NOMO-1 treated with dmso at 0.1 percent for 144 hours (cell line): Measurements from ENCODE around the gene DAAM2.

Source experiments
- DNase-seq: peaks from one replicate; lab custom pipeline; 2025; ENCODE audit not compliant: unreplicated experiment; lab: John Stamatoyannopoulos, UW

Gene DAAM2

DNA sequence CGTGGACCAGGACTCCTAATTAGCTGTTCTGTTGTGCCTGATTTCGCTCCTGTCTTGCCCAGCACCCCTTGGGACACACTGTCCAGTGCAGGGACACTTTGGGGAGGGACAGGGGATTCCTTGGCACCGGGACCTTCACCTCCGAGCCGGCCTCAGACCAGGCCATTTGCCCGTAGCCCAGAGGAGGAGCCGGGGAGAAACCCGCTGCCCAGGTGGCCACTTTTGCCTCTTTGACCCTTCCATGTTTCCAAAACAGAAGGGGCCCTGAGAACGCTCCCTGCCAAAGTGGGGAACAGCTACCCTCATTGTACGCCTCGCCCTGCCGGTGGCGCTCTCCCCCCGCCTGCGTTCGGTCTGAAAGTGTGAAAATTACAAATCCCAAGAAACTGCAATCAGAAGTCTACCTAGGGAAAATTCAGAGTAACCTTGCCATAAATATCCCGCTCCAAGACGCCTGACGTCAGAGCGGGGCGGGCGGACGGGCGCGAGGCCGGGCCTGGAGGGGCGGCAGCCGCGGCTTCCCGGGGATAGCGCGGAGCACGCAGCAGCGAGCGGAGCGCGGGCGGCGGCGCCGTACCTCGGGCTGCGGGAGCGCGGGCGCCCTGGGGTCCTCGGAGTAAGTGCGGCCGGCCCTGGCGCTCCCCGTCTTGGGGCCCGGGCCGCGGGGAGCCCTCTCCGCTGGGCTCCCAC is at the start of gene DAAM2:
DAAM2 (plus strand) TSS at position 527 of the 690 bp plus-strand sequence. CDS start 63,927 bp downstream, outside the sequence.
- no peak for DNase-seq

DNA sequence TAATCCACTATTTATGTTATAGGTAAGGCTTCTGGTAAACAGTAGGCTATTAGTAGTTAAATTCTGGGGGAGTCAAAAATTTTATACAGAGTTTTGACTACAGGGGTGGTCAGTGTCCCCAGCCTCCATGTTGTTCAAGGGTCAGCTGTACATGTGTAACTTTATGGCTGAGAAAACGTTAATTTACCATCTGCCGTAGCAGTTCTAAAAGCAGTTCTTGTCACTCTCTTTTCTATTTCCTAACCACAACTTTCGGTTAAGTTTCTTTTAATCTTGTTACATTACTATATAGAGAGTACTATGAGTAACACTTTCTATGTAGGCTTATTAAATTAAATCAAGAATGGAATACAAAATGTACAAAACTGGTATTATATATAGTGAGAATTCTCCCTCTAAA is 45.4 kb upstream of the DAAM2 start:
- no peak for DNase-seq

DNA sequence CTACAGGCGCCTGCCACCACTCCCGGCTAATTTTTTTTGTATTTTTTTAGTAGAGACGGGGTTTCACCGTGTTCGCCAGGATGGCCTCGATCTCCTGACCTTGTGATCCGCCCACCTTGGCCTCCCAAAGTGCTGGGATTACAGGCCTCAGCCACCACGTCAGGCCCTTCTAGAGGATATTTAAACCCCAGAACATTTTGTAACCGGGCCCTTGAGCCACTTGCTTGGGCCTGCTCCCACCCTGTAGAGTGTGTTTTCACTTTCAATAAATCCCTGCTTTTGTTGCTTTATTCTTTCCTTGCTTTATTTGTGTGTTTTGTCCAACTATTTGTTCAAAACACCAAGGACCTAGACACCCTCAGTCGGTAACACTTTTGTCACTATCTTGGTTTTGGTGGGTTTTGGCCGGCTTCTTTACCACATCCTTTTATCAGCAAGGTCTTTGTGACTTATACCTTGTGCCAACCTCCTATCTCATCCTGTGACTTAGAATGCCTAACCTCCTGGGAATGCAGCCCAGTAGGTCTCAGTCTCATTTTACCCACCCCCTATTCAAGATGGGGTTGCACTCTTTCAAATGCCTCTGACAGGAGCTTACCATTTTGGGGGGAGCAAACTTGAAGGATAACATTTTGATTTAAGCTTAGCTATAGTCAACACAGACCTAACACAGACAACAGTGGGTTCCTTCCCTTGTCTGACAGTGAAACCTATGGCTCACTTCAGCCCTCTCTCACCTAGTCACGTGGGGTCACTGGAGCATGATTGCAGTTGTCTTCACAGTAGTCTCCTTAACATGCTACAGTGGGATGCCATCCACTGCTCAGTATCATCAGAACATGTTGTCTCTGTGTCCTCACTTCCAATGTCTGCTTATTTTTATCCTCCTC is 39.1 kb upstream of the DAAM2 start:
- DNase-seq, result no peak

DNA sequence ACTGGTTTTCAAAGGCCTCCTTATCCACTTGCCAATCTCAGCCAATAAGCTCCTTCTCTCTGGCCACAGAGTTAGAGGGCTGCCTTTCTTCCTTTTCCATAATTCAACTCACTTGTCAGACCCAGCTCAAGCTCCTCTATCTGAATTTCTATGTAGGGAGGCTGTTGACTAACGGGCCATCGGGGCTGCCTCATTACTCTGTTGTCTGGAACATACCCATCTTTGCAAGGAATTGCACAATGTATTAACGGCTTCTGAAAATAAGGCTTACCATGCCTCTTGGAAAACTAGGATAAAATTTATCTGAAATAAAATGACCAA is 38.5 kb upstream of the DAAM2 start:
- no peak for DNase-seq

DNA sequence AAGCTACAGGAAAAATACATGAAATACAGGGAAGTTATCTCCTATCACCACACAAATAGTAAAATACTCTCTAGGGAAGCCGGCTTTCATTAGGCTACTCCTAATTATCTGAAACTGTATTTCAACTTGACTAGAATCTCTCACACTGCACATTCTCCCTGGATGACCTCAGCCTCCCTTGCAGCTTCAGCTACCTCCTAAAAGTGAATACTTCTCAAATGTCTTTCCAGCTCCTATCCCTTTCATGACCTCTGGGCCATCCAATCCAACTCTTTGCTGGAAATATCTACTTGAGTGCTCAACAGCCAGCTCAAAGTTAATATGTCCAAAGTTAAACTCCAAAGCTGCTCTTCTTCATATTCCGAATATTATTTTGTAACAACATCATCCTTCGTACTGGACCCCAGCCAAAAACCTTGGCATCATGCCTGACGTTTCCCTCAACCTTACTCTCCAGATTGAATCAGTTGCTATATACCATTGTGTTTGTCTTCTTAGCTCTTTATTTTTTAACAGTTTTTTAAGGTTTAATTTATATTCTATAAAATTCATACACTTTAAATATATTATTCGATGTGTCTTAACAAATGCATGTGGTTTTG is 37.6 kb upstream of the DAAM2 start:
- DNase-seq, result no peak

DNA sequence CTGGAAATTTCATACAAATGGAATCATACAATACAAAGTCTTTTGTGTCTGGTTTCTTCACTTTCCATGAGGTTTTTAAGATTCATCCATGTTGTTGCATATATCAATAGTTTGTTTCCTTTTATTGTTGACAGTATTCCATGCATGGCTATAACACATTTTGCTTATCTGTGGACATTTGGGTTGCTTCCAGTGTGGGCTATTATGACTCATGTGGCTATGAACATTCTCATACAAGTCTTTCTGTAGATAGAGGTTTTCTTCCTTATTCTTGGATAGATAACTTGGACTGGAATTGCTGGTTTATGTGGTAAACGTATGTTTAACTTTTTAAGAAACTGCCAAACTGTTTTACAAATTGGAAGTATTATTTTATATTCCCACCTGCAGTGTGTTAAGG is 36.9 kb upstream of the DAAM2 start:
- no peak for DNase-seq

DNA sequence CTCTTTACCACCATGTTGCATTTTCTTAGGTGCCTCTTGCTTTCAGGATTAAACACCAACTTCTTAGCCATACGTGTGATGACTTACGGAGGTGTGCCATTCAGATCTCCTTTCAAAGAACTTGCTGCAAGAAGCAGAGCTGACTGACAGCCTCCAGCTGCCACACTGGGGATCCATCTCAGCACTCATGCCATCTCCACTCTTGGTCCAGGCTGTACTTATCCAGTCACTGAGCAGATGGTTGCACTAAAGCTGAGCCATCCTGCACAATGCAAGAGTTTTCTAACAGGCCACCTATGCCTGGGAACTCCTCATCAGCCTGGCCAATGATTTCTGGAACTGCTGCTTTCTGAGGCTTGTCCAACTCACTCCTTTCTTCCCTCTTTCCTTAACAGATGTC is 35.6 kb upstream of the DAAM2 start:
- DNase-seq, result no peak

DNA sequence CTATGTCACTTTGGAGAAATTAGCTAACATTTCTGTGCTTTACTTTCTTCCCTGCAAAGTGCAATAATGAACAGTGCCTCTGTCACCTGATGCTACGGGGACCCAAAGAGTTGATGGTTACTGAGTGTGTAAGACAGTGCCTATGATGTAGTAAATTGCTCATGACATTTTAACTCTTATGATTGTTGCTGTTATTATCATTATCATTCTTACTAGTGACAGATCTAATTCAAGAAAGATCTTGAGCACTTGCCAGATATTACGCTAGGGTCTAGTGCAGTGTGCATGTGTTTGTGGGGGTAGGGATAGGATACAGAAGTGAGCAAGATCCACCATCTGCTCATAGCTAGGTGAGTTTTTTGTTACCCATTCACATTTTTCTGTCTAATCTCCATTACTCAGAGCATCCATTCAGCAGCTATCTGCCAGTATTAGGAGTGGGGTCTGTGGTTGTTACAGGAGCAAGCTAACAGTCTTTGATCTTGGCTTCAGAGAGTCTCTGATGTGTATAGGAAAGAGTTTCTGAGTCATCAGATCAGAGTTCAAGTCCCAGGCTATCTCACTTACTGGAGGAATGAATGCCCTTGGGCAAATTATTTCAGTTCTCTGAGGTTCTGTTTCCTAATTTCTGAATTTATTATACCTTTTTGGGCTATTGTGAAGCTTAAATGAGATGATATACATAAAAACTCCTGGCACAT is 33.1 kb upstream of the DAAM2 start:
- DNase-seq, result no peak

DNA sequence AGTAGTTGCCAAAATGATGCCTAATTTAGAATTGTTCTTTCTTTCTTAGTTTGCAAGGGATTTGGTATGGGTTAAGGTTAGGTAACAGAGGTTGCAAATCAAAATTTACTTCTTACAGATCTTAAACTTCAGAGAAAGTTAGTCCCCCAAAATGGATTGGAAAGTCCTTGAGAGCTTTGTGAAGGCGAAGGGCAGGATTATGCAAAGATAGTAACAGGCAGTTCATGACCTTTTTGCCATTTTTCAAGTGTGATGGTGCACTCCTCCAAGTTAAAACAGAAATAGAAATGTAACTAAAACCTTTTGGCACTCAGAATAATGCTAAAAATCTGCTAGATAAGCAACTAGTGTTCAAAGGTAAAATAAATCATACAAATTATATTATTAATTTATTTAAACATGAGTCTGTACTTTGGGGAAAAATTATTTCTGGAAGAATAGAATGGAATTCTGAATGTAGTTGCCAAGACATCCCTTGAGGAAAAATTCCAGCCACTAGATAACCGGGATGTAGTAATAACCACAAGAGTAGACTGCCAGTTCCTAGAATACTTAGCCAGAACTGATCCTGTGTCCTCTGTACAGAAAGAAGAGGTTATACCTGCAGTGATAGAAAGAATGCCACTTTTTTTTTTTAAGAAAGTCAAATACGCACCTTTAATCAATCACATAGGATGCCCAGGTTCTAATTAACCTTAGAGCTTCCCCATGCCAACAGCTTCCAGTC is 31.8 kb upstream of the DAAM2 start:
- DNase-seq, result no peak

DNA sequence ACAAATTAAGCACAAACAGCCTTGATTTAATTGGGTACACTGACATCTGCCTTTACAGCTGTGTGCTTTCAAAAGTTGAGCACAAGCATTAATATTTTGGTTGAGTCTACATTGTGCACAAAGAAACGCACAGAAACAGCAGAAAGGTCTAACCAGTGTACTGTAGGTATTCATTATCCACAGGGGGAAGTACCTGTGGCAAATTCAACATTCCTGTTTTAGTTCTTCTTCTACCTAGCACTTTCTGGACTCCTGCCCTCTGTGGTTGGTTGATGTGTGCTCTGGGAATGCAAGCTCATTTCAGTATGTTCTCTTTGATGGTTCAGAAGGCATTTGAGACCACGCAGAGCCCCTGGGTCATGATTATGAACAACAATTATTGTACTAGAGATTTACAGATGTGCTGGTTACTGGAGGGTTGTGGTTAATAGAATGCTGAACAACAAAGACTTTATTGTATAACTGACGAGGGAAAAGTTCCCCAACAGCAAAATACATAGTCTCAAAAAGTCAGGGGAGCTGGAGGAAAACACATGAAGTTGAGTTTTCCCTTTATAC is 26.6 kb upstream of the DAAM2 start:
- no peak for DNase-seq

DNA sequence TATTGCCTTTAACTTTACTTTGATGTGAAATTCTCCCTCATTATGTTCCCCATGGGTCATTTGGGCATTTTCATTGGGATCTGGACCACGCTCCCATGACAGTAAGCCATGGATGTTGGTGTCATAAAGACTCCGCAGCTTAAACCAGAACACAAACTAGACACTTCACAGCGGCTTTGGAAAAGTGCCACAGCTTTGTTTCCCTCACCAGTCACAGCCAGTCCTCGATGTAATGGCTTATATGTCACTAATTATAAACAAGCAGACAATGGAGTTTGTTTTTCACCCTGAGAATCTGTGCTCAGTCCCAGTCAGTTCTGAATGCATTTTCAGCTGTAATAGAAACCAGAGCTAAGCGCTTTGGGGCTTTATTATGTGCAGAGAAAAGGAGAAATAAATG is 23.2 kb upstream of the DAAM2 start:
- DNase-seq, result no peak

DNA sequence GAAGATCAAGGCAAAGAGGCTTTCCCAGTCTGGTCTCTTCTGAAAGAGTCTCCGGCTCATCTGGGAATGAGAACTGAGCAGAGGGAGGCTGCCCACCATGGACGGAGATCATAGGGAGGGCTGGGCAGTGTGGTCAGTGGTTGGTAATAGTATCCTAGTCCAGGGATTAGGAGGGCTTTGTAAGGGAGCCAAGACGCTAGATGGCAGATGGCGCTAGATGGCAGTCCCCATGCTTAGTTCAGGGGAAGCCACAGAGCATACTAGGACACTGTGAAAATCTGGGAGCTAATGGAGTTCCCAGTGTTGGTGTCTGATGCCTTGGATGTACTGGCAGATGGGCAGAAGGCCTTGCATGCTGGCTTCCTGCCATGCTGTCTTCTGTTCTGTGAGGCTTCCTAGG is 21.7 kb upstream of the DAAM2 start:
- no peak for DNase-seq

DNA sequence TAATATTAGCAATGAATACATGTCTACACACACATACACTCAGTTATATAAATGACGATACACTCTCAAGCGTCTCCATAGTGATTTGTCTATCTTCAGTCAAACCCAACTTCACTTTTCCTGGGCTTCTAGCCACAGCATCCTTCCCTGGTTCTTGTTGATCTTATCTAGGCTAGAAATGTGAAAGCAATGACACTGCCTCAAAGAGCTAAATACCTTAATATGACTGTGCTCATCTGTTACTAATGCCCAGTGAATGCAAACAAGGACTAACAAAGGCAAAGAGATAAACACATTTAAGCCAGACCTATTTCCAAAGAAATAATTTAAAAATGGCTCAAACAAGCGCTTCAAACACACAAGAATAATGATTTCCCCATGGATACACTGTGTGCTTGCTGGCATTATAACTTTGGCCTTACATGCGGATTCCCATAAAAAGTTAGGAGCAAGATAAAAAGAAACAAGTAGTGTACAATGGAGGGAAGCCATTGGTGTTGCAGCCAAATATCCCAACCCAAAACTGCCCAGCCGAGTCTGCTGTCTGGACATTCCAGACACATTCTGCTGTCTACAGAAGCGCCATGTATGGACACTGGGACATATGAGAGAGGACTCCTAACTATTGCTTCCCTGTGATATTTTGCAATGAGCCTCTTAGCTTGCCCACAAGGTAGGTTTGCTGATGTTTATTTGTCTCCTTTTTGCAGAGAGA is 19.5 kb upstream of the DAAM2 start:
- no peak for DNase-seq

DNA sequence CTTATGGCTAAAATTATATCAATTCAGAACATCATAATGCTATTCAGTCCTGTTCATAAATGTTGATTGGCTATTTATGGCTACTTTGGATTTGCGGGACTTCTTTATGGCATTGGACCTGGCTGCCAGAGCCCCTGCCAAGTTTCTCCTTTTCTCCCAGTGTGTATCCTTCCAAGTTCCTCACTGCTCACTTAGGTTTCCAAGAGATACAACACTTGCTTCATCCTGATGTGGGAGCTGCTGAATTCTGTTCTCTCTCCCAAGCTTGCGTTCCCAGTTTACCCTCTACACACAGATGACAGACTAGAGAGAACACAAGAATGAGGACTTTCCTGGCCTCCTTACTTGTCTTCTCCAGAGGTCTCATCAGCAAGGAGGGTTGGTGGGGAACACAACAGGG is 18.4 kb upstream of the DAAM2 start:
- no peak for DNase-seq

DNA sequence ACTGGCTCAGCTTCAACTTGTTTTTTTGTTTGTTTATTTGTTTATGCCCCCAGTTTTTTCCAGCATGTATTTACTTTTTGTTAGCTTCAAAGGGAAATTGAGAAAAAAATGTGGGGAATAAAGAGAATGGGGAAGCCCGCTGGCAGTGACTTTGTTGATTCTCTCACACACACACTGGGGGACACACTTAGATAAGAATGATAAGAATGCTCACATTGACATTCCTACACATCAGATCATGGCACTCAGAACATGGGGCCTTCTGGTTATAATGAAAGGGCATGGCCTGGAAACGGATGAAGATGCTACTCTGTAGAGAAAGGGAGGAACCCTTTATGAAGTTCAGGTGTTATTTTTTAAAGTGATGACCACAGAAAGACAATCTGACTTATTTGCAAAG is 15.6 kb upstream of the DAAM2 start:
- DNase-seq, result no peak

DNA sequence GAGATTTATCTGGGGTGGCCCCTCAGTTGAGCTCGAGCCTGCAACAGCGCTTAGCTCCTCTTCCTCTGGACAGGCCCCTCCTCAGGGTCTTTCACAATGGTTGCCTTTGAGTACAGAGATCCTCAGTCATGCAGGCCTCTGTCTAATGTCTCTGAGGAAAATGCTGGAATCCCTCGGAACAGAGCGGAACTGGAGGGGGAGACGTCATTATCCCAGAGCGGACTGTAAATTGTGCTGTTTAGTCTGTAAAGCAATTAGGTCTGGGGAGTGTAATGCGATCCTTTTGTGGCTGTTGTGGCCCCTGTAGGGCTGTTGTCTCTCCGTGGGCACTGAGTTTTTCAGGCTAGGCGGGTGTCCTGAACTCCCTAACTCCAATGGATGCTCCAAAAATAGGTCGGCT is 15.0 kb upstream of the DAAM2 start:
- DNase-seq, result no peak

DNA sequence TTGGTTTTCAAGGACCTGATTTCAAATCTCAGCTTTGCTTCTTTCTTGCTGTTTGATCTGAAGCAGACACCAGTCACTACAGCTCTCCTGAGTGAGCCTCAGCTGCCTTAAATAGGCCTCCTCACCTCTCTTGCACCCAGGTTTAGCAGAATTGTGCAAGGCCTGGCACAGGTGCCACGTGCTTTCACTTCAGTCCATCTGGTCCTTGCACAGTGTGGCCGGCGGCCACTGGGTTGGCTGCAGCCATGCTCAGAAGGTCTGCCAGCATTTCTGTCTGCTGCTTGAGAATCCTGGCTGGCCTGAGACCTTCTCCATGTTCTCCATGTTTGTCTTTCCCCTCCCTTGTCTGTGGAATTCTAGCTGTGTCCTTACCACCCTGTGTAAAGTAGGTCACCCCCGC is 14.5 kb upstream of the DAAM2 start:
- DNase-seq, result no peak

DNA sequence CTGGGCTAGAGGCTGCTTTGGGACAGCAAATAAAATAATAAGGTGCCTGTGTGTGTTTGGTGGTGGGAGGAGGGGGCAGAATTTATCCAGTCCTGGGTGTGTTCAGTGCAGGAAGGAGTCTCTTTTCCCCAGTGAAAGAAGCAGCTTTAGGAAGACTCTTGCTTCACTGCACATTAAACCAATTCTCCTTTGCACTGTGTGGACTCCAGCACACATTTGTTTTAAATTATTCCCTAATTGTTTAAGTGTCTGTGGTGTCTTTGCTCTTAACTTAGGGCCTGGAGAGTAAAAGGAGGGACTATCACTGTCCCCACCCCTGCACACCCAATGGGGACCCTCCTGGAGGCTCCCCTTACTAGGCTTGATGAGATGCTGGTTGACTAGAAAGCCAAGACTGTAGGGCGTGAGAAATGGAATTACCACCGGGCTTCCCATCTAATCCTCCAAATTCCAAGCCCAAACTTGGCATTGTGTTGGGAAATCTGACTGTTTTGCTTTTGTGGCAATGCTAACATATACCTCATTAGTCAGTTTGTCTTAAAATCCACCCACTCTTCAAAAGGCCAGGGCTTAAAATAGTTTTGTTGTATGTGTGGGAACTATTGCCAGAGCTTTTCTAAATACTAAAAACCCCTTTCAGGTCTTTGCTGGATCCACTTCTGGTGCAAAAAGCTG is 13.5 kb upstream of the DAAM2 start:
- no peak for DNase-seq

DNA sequence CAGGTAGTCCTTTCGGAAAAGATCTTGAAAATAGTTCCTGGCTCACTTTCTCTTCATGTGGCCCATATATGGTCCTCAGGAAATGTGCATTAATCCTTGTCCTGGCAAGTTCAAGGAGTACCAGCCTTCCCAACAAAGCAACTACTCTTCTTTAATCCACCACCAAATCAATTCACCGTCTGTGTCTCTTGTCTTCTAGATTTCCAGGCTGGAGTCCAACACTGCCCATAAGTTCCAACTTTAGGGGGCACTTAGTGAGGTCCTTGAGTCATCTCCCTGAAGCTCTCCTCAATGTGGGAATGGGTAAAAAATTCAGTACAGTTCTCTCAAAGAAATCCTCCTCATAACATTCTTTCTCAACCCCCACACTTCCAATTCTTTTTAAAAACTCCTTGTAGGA is 6.9 kb upstream of the DAAM2 start:
- DNase-seq, result no peak

DNA sequence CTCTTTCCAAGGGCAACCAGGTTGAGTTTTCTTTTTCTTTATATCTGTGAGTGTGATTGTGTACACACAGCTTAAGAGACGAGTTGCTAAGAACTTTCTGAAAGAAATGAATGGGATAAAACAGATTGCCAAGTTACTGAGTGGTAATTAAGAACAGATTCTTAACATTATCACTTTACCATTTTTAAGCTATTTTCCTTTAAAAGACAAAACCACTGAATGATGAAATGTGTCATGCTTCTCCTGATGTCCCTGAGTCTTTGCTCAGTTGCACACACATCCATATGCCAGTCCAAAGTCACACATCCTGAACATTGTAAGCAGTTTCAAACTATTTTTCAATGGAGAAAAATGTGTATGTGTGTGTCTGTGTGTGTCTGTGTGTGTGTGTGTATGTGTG is 5.5 kb upstream of the DAAM2 start:
- DNase-seq, result no peak
